D721Med (cell line): Measurements from ENCODE around the gene ANKRD52.

ENCODE experiments used
- DNase-seq: peaks from one replicate; pipeline ENCODE4 v3.0.0; 2011; ENCODE audit warnings: low spot score; ENCODE audit not compliant: insufficient read length
- FAIRE-seq: peaks from 2 replicates; lab custom pipeline; 2011; peaks lifted over from hg19 to GRCh38; lab: Jason Lieb, UNC
- CTCF ChIP-seq: IDR thresholded peaks from 2 replicates; pipeline ENCODE4 v1.5.1; 2012; ENCODE audit warnings: mild to moderate bottlenecking, control low read depth; ENCODE audit not compliant: insufficient read depth; ENCODE audit errors: missing control alignments

Gene ANKRD52

DNA sequence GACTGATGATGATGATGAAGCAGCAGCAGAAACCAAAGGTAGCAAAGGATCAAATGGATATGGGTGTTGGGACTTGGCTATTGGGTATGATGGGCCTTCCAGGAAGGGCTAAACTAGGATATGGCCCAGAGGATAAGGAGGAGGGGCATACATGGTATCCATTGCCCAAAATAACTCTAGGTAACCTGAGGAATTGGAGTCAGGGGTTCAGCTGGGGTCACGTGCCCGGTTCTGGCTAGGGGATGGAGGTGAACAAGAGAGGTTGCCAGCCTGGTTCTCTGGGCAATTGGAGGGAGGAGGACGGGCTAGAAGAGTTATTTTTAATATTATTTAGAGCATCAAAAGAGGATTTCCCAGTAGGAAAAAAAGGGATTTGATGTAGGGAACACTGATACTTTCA is 2.7 kb upstream of the ANKRD52 start:
- no peak for TF ChIP-seq CTCF
- DNase-seq, result no peak
- FAIRE-seq, result no peak

GRCh38 chr12:56260380-56260779 is 2.2 kb upstream of the ANKRD52 start:
- no peak for TF ChIP-seq CTCF
- FAIRE-seq, result no peak

GRCh38 chr12:56258820-56259183 is 618 bp upstream of the ANKRD52 start:
- no peak for TF ChIP-seq CTCF
- FAIRE-seq (no peak), DNase-seq (no peak)

More at GRCh38 chr12:56260380-56260779, 2.2 kb upstream of the ANKRD52 start:
- no peak for DNase-seq

GRCh38 chr12:56257491-56258067 is 605 bp downstream of the ANKRD52 start:
- FAIRE-seq (no peak), DNase-seq (no peak)
- TF ChIP-seq CTCF, result no peak

DNA sequence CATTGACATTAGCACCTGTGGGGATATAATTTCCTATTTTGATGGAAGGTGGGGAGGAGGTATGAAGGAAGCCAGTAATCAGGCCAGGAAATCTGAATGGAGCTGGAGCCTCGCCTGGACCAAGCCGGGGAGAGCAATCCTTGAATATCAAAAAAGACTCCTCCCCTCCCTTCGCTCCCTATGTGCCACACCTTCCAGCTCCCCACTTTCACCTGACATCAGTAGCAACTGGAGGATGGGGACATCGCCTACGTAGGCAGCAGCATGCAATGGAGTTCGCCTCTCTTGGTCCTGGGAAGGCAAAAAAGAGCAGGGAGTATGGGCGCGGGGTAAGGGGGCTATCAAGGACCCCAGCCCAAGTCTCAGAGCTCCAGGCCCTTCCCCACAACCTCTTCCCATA is 1.1 kb downstream of the ANKRD52 start:
- FAIRE-seq, result no peak
- TF ChIP-seq CTCF, result no peak
- no peak for DNase-seq

GRCh38 chr12:56256326-56256960 is 1.7 kb downstream of the ANKRD52 start:
- TF ChIP-seq CTCF, result no peak
- DNase-seq, result no peak
- FAIRE-seq, result no peak

- DNase-seq (no peak), FAIRE-seq (no peak)
- no peak for TF ChIP-seq CTCF
Measured at GRCh38 chr12:56255671-56256070, 2.5 kb downstream of the ANKRD52 start.
